ENCODE data around the gene RASAL1.

RASAL1 gene

GRCh38 chr12:113135178-113136127 is at the start of gene RASAL1:
RASAL1 (minus strand) TSS chr12:113135761; CDS start chr12:113135462, 299 bp downstream.
- peak; percentile 79 for DNase-seq

- peak; percentile 94 for DNase-seq
Measured at GRCh38 chr12:113184900-113185179, 49.3 kb upstream of the RASAL1 start.

- no peak for DNase-seq
Measured at GRCh38 chr12:113184098-113184899, 48.7 kb upstream of the RASAL1 start.

- DNase-seq = no peak
Measured at GRCh38 chr12:113183030-113183589, 47.5 kb upstream of the RASAL1 start.

- no peak for DNase-seq
Measured at GRCh38 chr12:113181975-113182374, 46.4 kb upstream of the RASAL1 start.

GRCh38 chr12:113180333-113180732 is 44.8 kb upstream of the RASAL1 start:
- no peak for DNase-seq

- no peak for DNase-seq
Measured at GRCh38 chr12:113179023-113179422, 43.5 kb upstream of the RASAL1 start.

- DNase-seq = peak; percentile 86
Measured at GRCh38 chr12:113174461-113175384, 39.2 kb upstream of the RASAL1 start.

- no peak for DNase-seq
Measured at GRCh38 chr12:113173081-113173698, 37.6 kb upstream of the RASAL1 start.

- DNase-seq = no peak
Measured at GRCh38 chr12:113172185-113172584, 36.6 kb upstream of the RASAL1 start.

GRCh38 chr12:113171543-113171942 is 36.0 kb upstream of the RASAL1 start:
- DNase-seq = no peak

GRCh38 chr12:113170926-113171325 is 35.4 kb upstream of the RASAL1 start:
- DNase-seq = no peak

GRCh38 chr12:113170457-113170856 is 34.9 kb upstream of the RASAL1 start:
- no peak for DNase-seq

GRCh38 chr12:113169697-113170096 is 34.1 kb upstream of the RASAL1 start:
- no peak for DNase-seq

- no peak for DNase-seq
Measured at GRCh38 chr12:113167868-113168267, 32.3 kb upstream of the RASAL1 start.

- no peak for DNase-seq
Measured at GRCh38 chr12:113165521-113166450, 30.2 kb upstream of the RASAL1 start.

- no peak for DNase-seq
Measured at GRCh38 chr12:113164014-113164413, 28.5 kb upstream of the RASAL1 start.

- no peak for DNase-seq
Measured at GRCh38 chr12:113163030-113163360, 27.4 kb upstream of the RASAL1 start.

GRCh38 chr12:113162102-113163029 is 26.8 kb upstream of the RASAL1 start:
- DNase-seq = no peak
